HG02642 (cell line): ENCODE data around the gene AMFR.

Experiments
- ATAC-seq: cut with Tn5 transposase; IDR thresholded peaks from one replicate; pipeline ENCODE4 v1.9.1; 2021; ENCODE audit warnings: mild to moderate bottlenecking; ENCODE audit not compliant: unreplicated experiment, poor library complexity

AMFR gene

DNA sequence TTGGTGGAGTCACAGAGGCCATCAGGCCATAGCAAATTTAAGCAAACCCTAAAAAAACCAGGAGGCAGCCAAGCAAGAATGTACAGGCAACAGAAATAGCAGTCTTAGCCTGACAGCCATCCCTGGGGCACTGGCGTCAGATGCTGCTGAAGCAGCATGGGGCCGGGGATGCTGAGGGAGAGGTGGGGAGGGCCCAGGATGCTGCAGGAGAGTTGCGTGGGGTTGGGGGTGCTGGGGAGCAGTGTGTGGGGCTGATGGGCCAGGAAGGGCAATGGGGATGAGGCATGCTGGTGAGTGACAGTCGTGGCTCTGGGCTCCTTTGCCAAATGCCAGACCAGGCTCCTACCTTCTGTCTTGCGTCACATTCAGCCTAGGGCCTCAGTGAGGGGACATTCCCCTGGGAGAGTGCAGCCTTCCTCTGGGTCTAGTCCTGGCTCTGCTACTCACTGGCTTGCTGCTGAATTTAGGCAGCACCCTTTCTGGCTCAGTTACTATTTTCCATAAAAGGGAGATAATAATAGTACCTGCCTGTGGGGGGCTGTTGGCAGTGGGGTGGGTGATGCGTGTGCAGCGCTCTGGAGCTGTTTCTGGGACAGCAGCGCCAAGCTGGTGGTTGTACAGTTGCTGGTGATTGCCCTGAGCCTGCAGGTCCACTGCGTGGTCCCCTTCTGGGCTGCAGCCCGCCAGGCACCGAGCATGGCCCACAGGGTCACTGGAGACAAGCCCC is 88.1 kb downstream of the AMFR start:
- ATAC-seq = no peak

DNA sequence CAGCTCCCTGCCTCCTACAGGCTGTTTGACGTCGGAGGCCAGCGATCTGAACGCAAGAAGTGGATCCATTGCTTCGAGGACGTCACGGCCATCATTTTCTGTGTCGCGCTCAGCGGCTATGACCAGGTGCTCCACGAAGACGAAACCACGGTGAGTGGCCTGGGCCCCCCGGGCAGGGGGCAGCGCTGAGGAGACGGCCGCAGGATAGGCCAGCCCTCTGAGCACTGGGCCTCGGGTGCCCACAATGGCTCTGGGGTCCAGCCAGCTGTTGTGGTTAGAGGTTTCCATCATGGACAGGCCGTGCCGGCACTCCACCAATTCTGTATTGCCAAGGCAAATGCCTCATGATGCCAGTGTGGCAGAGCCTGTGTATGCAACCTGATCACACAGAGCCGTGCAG is 88.6 kb downstream of the AMFR start:
- no peak for ATAC-seq

DNA sequence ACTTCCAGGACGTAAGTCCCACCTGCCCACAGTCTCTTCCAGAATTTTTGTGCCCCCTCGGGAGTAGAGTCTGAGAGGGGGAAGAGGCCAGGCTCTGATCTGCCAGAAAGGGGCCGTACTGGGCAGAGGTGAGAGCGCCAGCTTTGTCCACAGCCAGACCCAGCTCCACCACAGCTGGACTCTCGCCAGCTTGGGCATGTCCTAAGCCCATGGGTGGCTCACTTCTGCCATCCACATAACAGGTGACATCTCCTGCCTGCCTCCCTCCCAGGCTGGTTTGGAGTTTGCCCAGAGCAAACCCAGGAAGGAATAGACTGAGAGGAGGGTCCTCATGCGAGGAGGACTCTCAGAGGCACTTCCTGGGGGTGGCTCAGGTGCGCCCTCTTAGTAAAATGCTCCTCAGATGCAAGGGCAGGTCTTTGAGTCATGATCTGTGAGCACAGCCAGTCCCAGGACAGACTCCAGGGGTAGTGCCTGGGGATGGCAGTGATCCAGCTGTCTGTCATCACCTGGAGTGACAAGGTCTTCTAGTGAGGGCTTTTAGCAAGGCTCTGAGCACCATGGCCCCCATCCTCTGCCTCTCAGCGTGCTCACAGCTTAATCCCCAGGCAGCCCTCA is 89.2 kb downstream of the AMFR start:
- ATAC-seq = no peak

DNA sequence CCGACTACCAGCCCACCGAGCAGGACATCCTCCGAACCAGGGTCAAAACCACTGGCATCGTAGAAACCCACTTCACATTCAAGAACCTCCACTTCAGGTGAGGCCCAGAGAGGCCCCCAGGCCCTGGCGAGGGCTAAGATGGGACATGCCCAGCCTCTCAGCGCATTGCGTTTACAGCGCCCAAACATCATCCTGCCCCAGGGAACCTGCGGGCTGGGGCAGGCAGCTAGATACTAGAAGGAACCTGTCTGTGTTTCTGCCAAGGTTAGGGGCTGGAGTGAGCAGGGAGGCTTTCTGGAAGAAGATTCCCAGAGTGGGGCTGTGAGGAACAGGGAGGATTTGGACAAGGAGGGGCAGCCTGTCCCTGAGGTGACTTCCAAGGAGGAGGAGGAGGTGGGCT is 90.6 kb downstream of the AMFR start:
- no peak for ATAC-seq

DNA sequence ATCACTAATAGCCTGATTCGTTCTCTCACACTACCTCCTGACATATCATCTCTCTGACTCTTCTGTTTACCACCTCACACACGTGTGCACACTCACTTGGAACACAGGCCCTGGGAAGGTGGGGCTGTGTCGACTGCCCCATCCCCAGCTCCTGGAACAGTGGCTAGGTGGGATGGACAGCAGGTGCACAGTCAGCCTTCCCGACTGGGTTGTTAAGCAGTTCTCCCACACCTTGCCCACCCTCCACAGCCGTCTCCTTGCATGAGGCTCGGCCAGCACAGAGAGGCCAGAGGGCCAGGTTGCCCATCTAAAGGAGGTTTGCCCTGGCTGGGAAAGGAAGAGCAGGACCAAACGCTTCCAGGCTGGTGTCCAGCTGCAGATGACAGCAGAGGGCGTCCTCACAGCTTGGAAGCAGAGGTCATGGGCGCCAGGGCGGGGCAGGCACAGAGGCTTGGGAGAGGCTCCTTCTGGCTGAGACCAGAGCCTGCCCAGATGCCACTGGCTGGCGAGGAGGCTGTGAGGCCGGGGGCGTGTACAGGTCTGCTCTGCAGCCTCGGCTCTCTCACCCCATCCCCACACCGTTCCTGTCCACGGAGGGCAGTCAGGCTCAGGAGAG is 92.8 kb downstream of the AMFR start:
- no peak for ATAC-seq

DNA sequence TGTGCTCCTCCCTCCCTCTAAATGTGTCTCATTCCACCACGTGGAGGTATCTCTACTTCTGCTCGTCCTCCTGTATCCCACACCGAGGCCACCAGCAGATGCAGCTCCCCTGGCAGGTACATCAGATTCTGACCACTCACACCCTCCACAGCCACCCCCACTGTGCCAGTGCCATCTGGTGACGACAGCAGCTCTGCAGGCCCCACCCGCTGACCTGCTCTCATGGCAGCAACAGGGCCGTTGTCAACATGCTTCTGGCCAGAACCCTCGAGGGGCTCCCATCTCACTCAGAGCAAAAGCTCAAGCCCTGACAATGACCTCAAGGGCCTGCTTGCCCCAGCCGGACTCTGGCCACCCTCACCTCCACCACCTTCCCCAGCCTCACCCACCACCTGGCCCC is 93.4 kb downstream of the AMFR start:
- no peak for ATAC-seq

DNA sequence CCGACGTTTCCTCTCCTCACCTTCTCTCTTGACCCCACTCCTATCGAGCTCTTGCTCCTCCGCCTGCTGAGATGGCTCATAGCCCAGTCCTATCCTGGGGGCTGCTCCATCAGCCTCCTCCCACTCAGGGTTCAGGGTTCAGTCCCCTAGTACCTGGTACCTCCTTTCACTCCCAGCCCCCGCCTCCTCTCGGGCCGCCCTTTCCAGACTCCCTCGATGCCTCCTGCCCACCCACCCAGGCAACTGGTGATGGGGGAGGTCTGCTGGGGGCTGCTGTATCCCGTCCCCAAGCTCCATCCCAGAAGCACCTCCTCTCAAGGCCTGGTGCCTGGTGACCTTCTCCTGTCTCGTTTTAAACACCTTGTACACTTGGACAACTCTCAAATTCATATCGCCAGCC is 93.9 kb downstream of the AMFR start:
- no peak for ATAC-seq

DNA sequence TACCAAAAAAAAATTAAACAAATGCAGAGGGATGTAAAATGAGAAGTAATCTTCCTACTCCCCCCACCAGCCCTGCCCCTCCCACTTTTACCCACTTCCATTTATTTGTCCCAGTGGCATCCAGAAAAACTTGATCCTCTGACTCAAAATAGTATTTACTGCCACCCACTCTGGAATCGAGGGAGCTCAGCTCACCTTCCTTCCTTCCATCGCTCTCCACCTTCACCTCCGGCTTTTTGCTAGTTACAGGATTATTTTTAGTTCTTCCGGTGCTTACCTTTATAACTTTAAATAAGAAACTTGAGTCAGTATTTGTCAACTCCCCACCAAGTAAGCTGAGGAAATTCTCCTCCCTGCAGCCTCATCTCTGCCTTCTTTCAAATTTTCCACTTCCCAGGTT is 94.9 kb downstream of the AMFR start:
- ATAC-seq = no peak

DNA sequence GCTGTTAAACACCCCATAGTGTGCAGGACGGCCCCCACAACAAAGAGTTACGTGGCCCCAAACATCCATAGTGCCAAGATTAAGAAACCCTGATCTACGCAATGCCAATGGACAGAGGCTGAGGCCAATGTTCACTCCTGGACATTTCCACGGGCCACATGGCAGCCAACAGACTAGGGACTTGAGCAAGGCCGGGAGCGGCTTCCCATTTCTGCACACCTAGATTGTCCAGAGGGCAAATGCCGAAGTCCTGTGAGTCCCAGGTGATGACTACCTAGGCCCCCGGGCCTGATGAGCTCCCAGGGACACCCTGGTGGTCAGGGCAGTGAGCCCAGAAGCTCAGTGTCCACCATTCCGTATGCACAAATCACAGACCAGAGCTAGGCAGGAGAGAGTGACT is 95.5 kb downstream of the AMFR start:
- no peak for ATAC-seq

DNA sequence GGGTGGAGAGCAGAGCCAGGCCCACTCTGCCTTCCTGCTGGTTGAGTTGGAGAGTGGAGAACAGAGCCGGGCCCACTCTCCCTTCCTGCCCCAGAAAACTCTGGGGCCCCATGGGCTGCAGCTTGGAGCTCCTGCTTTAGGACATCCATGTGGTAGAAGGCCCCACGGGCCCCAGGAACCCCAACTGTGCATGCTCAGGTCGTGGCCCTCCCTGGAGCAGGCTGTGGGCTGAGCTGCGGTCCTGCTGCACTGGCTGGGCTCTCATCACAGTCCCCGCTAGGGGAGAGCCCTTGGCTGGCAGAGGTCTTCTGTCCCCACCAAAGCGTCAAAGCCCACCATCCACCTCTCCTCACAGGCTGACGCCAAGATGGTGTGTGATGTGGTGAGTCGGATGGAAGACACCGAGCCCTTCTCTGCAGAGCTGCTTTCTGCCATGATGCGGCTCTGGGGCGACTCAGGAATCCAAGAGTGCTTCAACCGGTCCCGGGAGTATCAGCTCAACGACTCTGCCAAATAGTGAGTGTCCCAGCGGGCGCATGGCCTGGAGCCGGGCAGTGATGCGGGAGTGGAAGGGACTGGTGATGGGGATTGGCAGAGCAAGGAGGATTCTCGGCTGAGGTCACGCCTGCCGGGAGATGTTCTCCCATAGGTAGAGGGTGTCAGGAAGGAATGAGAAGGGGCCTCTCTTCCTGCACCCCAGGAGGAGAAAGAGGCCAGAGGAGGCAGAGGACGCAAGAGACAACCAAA is 96.9 kb downstream of the AMFR start:
- ATAC-seq = no peak

DNA sequence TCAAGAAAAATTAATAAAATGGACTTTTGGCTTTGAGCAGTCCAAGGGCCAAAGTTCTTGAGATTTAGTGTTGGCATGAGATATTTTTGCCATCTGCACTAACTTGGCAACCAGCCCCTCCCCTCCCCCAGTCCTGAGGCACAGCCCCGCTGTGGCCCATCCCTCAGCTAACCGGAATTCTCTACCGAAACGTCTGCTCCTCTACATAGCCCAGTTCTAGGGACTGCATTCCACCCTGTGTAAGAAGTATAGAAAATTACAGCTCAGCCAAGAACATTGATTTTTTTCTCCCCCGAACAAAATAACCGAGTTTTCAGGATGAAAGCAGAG is 97.5 kb downstream of the AMFR start:
- no peak for ATAC-seq

DNA sequence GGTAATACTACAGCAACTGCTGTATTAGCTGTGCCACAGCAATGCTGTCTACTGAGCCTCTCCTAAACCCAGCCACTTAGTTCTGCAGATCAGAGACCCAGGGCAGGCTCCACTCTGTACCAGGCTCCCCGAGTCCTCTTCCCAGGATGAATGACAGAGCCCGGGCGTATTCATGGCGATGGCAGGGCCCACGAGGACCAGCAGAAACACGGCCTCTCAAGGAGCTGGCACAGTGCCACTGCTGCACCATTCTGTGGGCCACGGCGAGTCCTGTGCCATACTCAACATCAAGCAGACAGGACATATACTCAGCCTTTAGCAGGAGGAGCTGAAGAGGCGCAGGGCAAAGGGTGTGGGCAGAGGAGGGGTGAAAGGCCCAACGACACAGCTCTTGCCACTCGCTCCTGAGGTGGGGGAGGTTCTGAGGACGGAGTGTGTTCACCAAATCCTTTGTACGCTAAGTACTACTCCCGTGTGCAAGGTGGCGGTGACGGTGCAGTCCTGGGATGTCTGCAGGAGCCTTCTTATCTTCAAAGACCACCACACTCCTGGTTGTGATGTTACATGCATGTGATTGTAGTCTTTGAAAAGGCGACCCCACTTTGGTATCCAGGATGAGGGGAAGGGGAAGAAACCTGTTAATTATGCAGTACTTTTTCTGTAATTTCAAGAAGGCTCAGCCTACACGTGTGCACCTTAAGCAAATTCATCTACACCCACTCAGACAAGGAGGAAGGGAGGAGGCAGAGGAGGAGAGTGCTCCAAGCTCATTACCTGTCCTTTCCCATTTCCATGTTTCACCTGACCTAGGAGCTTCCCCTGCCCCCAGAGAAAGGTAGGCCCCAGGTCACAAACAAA is 98.0 kb downstream of the AMFR start:
- ATAC-seq = no peak

DNA sequence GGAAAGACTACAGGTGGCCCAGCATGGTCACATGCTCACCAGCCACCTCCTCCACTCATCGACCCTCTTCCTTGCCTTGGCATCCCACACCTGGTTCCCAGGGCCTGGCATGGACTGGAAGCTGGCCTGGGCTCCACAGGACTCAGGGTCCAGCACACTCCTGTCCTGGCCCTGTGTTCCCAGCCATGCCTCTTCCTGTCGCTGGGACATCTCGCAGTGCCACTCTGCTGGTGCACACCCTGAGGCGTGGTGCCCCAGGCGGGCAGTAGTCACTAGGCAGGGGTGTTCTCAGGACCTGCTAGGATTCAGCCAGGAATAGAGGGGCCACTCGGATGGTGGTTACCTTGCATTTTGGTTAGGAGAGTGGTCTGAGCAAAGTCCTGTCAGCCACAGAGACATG is 99.4 kb downstream of the AMFR start:
- no peak for ATAC-seq

DNA sequence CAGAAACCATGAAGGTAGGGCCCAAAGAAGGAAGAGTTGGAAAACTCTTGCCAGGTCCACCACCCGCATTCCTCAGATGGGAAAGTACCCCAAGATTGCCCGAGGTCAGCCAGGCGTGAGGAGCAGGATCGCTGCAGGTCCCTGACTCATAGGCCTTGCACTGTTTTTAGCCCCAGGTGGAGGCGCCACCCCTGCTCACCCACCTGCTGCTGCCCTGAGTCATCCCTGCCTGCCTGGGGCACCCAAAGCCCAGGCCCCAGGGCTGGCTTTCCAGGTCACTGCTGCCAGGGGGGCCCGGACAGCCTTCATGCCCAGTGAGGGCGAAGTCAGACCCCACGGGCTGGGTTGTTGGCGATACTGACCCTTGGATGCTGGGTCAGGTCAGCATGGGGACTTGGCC is 100.9 kb downstream of the AMFR start:
- no peak for ATAC-seq

DNA sequence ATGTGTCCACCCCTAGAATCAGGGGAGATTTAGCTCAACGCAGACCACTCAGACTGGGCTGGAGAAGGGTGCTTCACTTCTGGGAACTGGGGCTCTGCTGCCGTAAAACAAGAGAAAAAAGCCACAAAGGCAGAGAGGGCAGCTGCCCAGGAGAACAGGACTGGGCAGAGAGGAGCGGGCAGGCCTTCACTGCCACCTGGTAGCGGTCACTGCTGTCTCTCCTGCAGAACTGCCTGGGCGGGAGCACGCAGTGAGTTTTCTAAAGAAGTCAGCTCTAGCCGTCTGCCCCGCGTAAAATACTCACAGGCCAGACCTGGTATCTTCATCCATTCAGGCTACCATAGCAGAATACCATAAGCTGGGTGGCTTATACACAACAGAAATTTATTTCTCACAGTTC is 103.8 kb downstream of the AMFR start:
- no peak for ATAC-seq

DNA sequence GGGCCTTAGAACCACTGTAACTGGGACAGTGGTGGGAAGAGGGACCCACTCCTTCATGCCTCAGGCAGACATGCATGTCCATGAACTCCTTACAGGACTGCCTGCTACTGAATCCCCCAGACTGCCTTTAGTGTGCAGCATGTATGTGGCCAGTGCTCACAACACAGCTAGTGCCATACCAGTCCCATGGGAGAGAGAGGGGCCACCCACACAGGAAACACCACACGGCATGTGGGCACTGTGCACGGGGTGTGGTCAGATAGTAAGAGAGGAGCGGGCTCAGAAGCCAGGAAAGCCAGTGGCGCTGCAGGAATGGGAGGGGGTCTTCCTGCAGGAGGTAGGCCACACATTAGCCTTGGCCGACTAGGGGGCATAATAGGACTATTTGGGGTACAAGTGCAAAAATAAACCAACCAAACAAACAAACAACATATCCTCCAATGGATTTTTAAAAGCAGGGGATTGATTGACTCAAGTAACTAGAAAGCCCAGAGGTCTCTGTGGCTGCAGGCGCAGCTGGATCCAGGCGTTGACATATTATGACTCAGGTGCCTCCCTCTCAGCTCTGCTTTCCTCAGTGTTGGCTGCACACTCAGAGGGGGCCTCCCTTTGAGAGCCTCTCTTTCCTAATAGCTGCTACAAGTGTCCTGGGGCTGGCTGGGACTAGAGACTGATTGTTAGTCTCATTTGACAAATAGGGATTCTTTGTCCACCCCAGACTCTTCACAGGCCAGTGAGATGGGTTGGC is 104.4 kb downstream of the AMFR start:
- ATAC-seq = no peak

DNA sequence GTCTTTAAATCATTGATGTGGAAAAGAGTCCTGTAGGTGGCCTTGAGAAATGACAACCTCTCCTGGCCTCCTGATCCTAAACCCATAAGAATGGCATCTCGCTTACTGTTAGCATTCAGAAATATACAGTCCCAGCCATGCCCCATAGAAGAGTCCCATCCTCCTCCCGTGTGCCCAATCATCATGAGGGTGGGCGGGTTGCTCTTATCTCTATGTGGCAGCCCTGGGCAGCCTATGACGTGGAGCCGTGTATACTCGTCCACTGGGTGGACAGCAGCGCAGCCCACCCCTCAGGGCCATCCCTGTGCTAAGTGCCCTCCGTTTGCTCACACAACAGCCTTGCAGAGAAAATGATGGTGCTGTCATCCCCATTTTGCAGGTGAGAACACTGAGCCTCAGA is 105.3 kb downstream of the AMFR start:
- no peak for ATAC-seq

DNA sequence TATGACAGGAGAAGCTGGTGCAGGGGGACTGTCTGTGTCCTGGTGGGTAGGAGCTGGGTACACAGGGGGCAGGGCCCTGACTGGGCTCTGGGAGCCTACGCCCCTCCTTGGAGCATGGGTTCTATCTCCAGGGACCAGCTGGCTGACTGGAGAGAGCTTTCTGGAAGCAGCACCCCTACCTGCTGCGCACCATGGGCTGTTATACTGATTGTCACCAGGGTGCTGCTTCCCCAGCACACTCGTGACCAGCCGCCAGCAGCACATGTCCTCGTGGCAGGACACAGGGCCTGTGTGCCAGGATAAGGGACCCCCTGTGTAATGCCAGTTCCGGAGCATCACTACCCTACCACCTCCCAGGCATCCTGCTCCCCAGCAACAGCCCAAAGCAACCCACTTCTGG is 106.0 kb downstream of the AMFR start:
- no peak for ATAC-seq

DNA sequence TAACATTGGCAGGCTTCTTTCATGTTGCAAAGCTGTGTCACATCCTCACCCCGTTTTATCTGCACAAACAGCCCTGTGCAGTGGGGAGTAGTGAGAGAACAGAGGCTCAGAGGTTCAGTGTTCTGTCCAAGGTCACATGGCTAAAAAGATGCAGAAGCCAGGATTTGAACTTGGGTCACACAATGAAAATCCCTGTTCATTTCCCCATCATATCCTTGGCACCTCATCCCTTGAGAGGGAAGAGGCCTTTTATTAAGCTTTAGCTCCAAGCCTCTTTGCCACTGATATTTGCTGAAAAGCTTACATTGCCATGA is 106.6 kb downstream of the AMFR start:
- ATAC-seq = no peak
